HepG2 (cell line): Measurements from ENCODE around the gene ESPNL. TPM values are rescaled to one million over a fixed set of nuclear protein-coding genes. Genes with fewer than 3 reads are reported as not detected.
A peak's percentile ranks its signal among the peaks of the same experiment; 100 is the strongest.

ENCODE experiments used
- ATAC-seq: fragments of 200-7000 bp; cut with Tn5 transposase; 3 replicates; pipeline ENCODE4 v1.9.1; 2020; ENCODE audit warnings: mild to moderate bottlenecking, moderate library complexity
- BruUV-seq: library from RNA; stranded (reverse); fragments of 400-500 nt; replicated peaks from 2 replicates; lab custom pipeline; 2021; lab: Mats Ljungman, UMichigan
- CTCF ChIA-PET: fragments of 300-600 bp; formaldehyde crosslinking; extraction: SDS; loops from one replicate; lab custom pipeline; 2021; ENCODE audit warnings: low total read pairs, inconsistent platforms, low intra/inter-chr PET ratio; lab: Yijun Ruan, JAX
- POLR2A ChIA-PET: fragments of 350-600 bp; sonication (Branson Sonifier 250); formaldehyde crosslinking; loops from one replicate; lab custom pipeline; 2020; ENCODE audit warnings: antibody characterized with exemption, inconsistent platforms; lab: Yijun Ruan, JAX
- DNase-seq: peaks from one replicate; pipeline ENCODE4 v3.0.0-alpha.2; 2015; ENCODE audit warnings: low spot score
- FAIRE-seq: peaks from 3 replicates; lab custom pipeline; 2011; peaks lifted over from hg19 to GRCh38; lab: Jason Lieb, UNC
- H2AFZ ChIP-seq: one replicate; pipeline ENCODE4 v1.6.1; 2011; ENCODE audit warnings: low read length, inconsistent platforms
- H3K27ac ChIP-seq: fragments of 300-600 bp; 3 replicates; pipeline ENCODE4 v1.8.0; 2011; ENCODE audit warnings: mixed run types, mild to moderate bottlenecking, mixed read lengths, low read length, inconsistent platforms; ENCODE audit not compliant: insufficient read depth; ENCODE audit errors: extremely low read length
- H3K27me3 ChIP-seq, 2 experiments: fragments of 200-600 bp in 1 of 2; 2 replicates in 1 of 2; 3 replicates in 1 of 2; pipeline versions ENCODE4 v1.6.0 to v1.8.0; 2011; ENCODE audit warnings: low read length in 2 of 2, mild to moderate bottlenecking in 2 of 2, moderate library complexity in 2 of 2, inconsistent platforms in 1 of 2; ENCODE audit not compliant: insufficient read depth in 2 of 2, control insufficient read depth in 1 of 2
- H3K36me3 ChIP-seq, 2 experiments: fragments of 200-600 bp in 1 of 2; replicated peaks in 1 of 2; 2 replicates in 1 of 2; 3 replicates in 1 of 2; pipeline versions ENCODE4 v1.5.1 to v1.8.0; 2011; ENCODE audit warnings: low read length in 2 of 2, inconsistent platforms in 1 of 2; ENCODE audit not compliant: insufficient read depth in 2 of 2, control insufficient read depth in 1 of 2
- H3K4me1 ChIP-seq: 2 replicates; pipeline ENCODE4 v1.5.1; 2012; ENCODE audit warnings: low read length, inconsistent platforms; ENCODE audit not compliant: insufficient read depth
- H3K4me2 ChIP-seq: 2 replicates; pipeline ENCODE4 v1.6.0; 2011; ENCODE audit warnings: low read depth, low read length, inconsistent platforms
- H3K4me3 ChIP-seq, 3 experiments: fragments of 200-600 bp in 1 of 3; sonication (generic), shearing (Covaris generic) in 1 of 3; replicated peaks in 1 of 3; 2 replicates each; pipeline ENCODE4 v1.5.1; 2011 to 2016; ENCODE audit warnings: low read length in 3 of 3, inconsistent platforms in 2 of 3, low read depth in 2 of 3, mild to moderate bottlenecking in 2 of 3, control low read depth in 1 of 3, mixed read lengths in 1 of 3; ENCODE audit not compliant: insufficient read depth in 1 of 3
- H3K79me2 ChIP-seq: one replicate; pipeline ENCODE4 v1.6.1; 2011; ENCODE audit warnings: low read length, inconsistent platforms; ENCODE audit not compliant: insufficient read depth
- H3K9ac ChIP-seq: 2 replicates; pipeline ENCODE4 v1.6.0; 2011; ENCODE audit warnings: mild to moderate bottlenecking, low read depth, low read length, inconsistent platforms; ENCODE audit not compliant: insufficient read depth
- H3K9me3 ChIP-seq: 2 replicates; pipeline ENCODE4 v1.5.1; 2012; ENCODE audit warnings: mild to moderate bottlenecking, low read length
- H4K20me1 ChIP-seq: 2 replicates; pipeline ENCODE4 v1.6.0; 2011; ENCODE audit warnings: inconsistent platforms, mild to moderate bottlenecking, low read length, moderate library complexity; ENCODE audit not compliant: insufficient read depth
- ELF4 ChIP-seq: sonication (generic); formaldehyde crosslinking; IDR thresholded peaks from 2 replicates; pipeline ENCODE4 v1.5.0; 2020; ENCODE audit warnings: missing genetic modification reagents, mild to moderate bottlenecking, moderate library complexity, borderline replicate concordance
- HOXA5 ChIP-seq: sonication (generic); formaldehyde crosslinking; IDR thresholded peaks from 2 replicates; pipeline ENCODE4 v1.4.0; 2020; ENCODE audit warnings: missing genetic modification reagents
- MAX ChIP-seq: IDR thresholded peaks from 2 replicates; pipeline ENCODE4 v1.6.1; 2012; ENCODE audit warnings: inconsistent platforms
- MTA1 ChIP-seq: sonication (generic); formaldehyde crosslinking; IDR thresholded peaks from 2 replicates; pipeline ENCODE4 v1.4.0; 2020; ENCODE audit warnings: missing genetic modification reagents, mild to moderate bottlenecking, borderline replicate concordance
- MYC ChIP-seq: sonication (generic); formaldehyde crosslinking; IDR thresholded peaks from 2 replicates; pipeline ENCODE4 v1.9.0; 2021; ENCODE audit warnings: missing genetic modification reagents, borderline replicate concordance
- NFE2L1 ChIP-seq: sonication (generic); formaldehyde crosslinking; IDR thresholded peaks from 2 replicates; pipeline ENCODE4 v1.4.0; 2020; ENCODE audit warnings: missing genetic modification reagents, mild to moderate bottlenecking, borderline replicate concordance
- PATZ1 ChIP-seq: sonication (generic); formaldehyde crosslinking; IDR thresholded peaks from 2 replicates; pipeline ENCODE4 v1.4.0; 2020; ENCODE audit warnings: missing genetic modification reagents
- SAP130 ChIP-seq: IDR thresholded peaks from 2 replicates; pipeline ENCODE4 v1.6.1; 2016; ENCODE audit warnings: low read depth
- SP1 ChIP-seq, 2 experiments: fragments of 450-650 bp in 1 of 2; sonication (generic) in 1 of 2; formaldehyde crosslinking in 1 of 2; IDR thresholded peaks; 2 replicates each; pipeline versions ENCODE4 v1.4.0 to v1.6.1; 2016 to 2020; ENCODE audit warnings: missing genetic modification reagents in 1 of 2
- TCF12 ChIP-seq, 2 experiments: fragments of 450-650 bp in 1 of 2; sonication (generic) in 1 of 2; formaldehyde crosslinking in 1 of 2; IDR thresholded peaks; 2 replicates each; pipeline versions ENCODE4 v1.6.1 to v1.8.0; 2017 to 2022; ENCODE audit warnings: antibody characterized with exemption in 1 of 2, mild to moderate bottlenecking in 1 of 2, missing genetic modification reagents in 1 of 2, moderate library complexity in 1 of 2
- TFAP4 ChIP-seq: sonication (generic); IDR thresholded peaks from 2 replicates; pipeline ENCODE4 v1.6.1; 2016; ENCODE audit warnings: low read depth, borderline replicate concordance
- XRCC5 ChIP-seq: fragments of 200-400 bp; formaldehyde crosslinking; optimal IDR thresholded peaks from 2 replicates; pipeline ENCODE3; 2017; ENCODE audit warnings: mild to moderate bottlenecking, low read length
- ZFX ChIP-seq: sonication (generic); formaldehyde crosslinking; IDR thresholded peaks from 2 replicates; pipeline ENCODE4 v1.4.0; 2020; ENCODE audit warnings: mild to moderate bottlenecking, low read depth, missing genetic modification reagents, moderate library complexity
- ZMYM3 ChIP-seq: sonication (generic); formaldehyde crosslinking; IDR thresholded peaks from 2 replicates; pipeline ENCODE4 v1.5.1; 2020; ENCODE audit warnings: mild to moderate bottlenecking, missing genetic modification reagents
- ZMYM4 ChIP-seq: sonication (generic); formaldehyde crosslinking; IDR thresholded peaks from 2 replicates; pipeline ENCODE4 v1.8.1; 2023; ENCODE audit warnings: mild to moderate bottlenecking, missing genetic modification reagents
- WGBS: methylation state at CpG from one replicate; pipeline ENCODE4 v1.1.6; 2017; ENCODE audit warnings: low lambda C conversion rate; 5-methylcytosine and 5-hydroxymethylcytosine counted together
- in situ Hi-C: cut with HindIII; loops from 2 replicates; pipeline ENCODE4 v1.10.0; 2017; ENCODE audit warnings: low pct_unique_long_range_greater_than_20kb; ENCODE audit not compliant: extremely low pct_ligation_motif_present
- intact Hi-C: fragments of 100-400 bp; cut with micrococcal nuclease; formaldehyde crosslinking; loops from one replicate; pipeline ENCODE4 v1.10.0; 2022; ENCODE audit not compliant: unreplicated experiment
- polyA plus RNA-seq, 8 experiments: library from polyadenylated mRNA; depleted of rRNA in 3 of 8; stranded (reverse) in 7 of 8; unstranded in 1 of 8; fragments of >200 nt; fragmentation: Illumina TruSeq in 4 of 8; extraction: Trizol in 4 of 8; gene quantifications; 2 replicates each; pipeline versions ENCODE4 v1.2.1 to v1.2.3, GENCODE V29; 2011 to 2016; ENCODE audit warnings: low read depth in 4 of 8, missing spikeins in 1 of 8, mixed read lengths in 1 of 8; ENCODE audit not compliant: insufficient read depth in 1 of 8
- total RNA-seq, 5 experiments: library from RNA; depleted of rRNA; stranded (reverse); fragments of >200 nt; fragmentation: Illumina TruSeq; extraction: Trizol; gene quantifications; 2 replicates each; pipeline ENCODE4 v1.2.3, GENCODE V29; 2016; ENCODE audit warnings: low read depth in 1 of 5
- TF ChIP-seq, protein P1 (sequence below): sonication (generic); formaldehyde crosslinking; IDR thresholded peaks from 2 replicates; pipeline ENCODE4 v1.5.0; 2020; ENCODE audit warnings: missing genetic modification reagents

Gene ESPNL
- total and polyA plus RNA-seq, 2 of the 13 experiments (the other 11 are each of a cell fraction or from before 2014, with no cell fraction given), result 0.45 to 0.80 TPM

DNA sequence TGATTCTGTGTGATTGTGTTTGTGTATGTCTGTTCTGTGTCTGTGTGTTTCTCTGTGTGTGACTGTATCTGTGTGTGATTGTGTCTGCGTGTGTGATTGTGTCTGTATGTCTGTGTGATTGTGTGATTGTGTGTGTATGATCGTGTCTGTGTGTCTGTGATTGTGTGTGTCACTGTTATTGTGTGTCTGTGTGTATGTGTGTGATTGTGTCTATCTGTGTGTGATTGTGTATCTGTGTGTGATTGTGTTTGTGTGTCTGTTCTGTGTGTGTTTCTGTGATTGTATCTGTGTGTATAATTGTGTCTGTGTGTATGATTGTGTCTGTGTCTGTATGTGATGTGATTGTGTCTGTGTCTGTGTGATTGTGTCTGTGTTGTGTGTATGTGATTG lies 26.6 kb downstream of the ESPNL start (continued):
- 0 out of 2 replicates have a peak, but pooled peaks have one; percentile 8 for TF ChIP-seq ZMYM3 (CRISPR knock-in tag)
- TF ChIP-seq MAX, result 0 out of 2 replicates have a peak, but pooled peaks have one; percentile 3

DNA sequence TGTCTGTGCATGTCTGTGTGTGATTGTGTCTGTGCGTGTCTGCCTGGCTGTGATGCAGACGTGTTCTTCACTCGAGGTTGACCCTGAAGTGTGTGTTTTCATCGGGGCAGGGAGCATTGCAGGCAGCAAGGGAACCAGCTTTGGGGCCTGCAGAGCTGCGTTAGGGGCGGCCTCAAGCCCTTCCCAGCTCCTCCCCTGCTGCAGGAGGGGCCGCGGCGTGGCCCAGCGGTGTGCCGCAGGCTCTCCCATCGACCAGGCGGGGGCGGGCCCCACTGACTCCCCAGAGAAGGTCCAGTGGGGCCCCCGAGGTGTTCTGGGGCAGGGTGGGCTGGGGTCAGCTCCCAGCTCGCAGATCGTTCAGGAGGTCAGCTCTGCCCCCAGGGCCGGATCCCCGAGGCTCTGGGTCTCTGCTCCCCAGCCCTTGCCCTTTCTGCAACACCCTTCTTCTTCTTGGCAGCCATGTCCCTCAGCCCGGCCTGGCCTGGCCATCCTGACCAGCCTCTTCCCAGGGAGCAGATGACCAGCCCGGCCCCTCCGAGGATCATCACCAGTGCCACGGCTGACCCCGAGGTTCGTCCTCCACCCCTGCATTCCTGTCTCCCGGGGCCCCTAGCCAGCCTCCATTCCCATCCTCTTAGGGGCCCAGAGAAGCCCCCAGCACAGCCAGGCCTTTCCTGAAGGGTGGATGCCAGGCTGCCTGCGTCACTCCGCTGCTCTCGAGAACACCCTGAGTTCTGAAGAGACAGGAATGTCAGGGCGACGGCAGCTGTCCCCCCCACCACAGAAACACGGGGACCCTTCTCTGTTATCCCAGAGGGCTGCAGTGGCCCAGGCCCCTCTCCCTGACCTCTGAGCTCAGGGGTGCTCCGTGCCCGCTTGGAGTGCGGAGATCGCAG lies 27.3 kb downstream of the ESPNL start:
- peaks cover 9% of the 10 kb centered on the region for H3K4me1 ChIP-seq
- CTCF ChIA-PET, result no interaction called here
- no peak for FAIRE-seq
- TF ChIP-seq SP1 (IDR thresholded peaks at IDR 0.05) (no peak), SP1 (CRISPR knock-in tag; IDR thresholded peaks at IDR 0.05) (peak; percentile 53; the same call in 1 of the 2 replicates), MYC (CRISPR knock-in tag) (peak; percentile 59; the same call in 1 of the 2 replicates), PATZ1 (CRISPR knock-in tag) (peak; percentile 95), NFE2L1 (CRISPR knock-in tag) (no peak), ZMYM4 (CRISPR knock-in tag) (peak; percentile 27; the same call in 1 of the 2 replicates), XRCC5 (peak; percentile 60), MTA1 (CRISPR knock-in tag) (no peak; the same call in 1 of the 2 replicates), ELF4 (no peak), HOXA5 (CRISPR knock-in tag) (no peak), TCF12 (IDR thresholded peaks at IDR 0.05) (no peak), TCF12 (CRISPR knock-in tag; IDR thresholded peaks at IDR 0.05) (no peak), TFAP4 (peak; percentile 17; the same call in 1 of the 2 replicates), ZFX (CRISPR knock-in tag) (peak; percentile 62; the same call in 1 of the 2 replicates), SAP130 (CRISPR knock-in tag) (peak; percentile 27; the same call in 1 of the 2 replicates)
- TF ChIP-seq, protein P1, sequence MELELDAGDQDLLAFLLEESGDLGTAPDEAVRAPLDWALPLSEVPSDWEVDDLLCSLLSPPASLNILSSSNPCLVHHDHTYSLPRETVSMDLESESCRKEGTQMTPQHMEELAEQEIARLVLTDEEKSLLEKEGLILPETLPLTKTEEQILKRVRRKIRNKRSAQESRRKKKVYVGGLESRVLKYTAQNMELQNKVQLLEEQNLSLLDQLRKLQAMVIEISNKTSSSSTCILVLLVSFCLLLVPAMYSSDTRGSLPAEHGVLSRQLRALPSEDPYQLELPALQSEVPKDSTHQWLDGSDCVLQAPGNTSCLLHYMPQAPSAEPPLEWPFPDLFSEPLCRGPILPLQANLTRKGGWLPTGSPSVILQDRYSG (CRISPR knock-in tag), result no peak

More for the DNA sequence above, 27.3 kb downstream of the ESPNL start:
- ATAC-seq, result peak; percentile 79
- H3K36me3 ChIP-seq, result no peaks in the 10 kb centered on the region
- no peaks in the 10 kb centered on the region for H3K9me3 ChIP-seq
- in situ Hi-C loops, result no loop called here
- DNase-seq, result peak; percentile 39
- peak overlapping the region; percentile 43; the same call in 1 of the 2 replicates for H3K9ac ChIP-seq
- peak overlapping the region; percentile 82 for H3K4me2 ChIP-seq
- peaks cover 3 to 24% of the 10 kb centered on the region in 2 experiments for H3K27me3 ChIP-seq
- H3K79me2 ChIP-seq, result no peaks in the 10 kb centered on the region
- H2AFZ ChIP-seq, result no peak overlapping the region
- H4K20me1 ChIP-seq, result no peaks in the 10 kb centered on the region
- H3K4me3 ChIP-seq, result peak overlapping the region in 2 of 3 experiments; percentile 24 to 62; a peak in 4 of 6 replicates
- WGBS, result 21% methylated on average over 28 of the region's 36 CpGs
- intact Hi-C loops, result no loop called here
- no TSS peak for BruUV-seq
- POLR2A ChIA-PET, result interaction anchor here (0.6 to 1.0 kb wide), 4 partner anchors 10 to 67 kb away, joined by 3 to 5 read pairs (median 3); partner anchors contain the start of gene SCLY
- no peak overlapping the region for H3K27ac ChIP-seq
